HCT116 (cell line): ENCODE data around the gene MSI2. TPM values are rescaled to one million over a fixed set of nuclear protein-coding genes. Genes with fewer than 3 reads are reported as not detected.

ENCODE experiments used
- ATAC-seq: fragments of 200-7000 bp; cut with Tn5 transposase; 2 replicates; pipeline ENCODE4 v1.9.1; 2020; ENCODE audit warnings: mild to moderate bottlenecking, moderate library complexity
- BruUV-seq: library from RNA; stranded (reverse); fragments of 400-500 nt; replicated peaks from 2 replicates; lab custom pipeline; 2021; lab: Mats Ljungman, UMichigan
- CTCF ChIA-PET: fragments of 300-600 bp; sonication (Branson Sonifier 250); formaldehyde crosslinking; loops from one replicate; lab custom pipeline; 2021; ENCODE audit warnings: antibody characterized with exemption; lab: Charles Lee
- POLR2A ChIA-PET: fragments of 300-600, 350-600 bp; sonication (Branson Sonifier 250); formaldehyde crosslinking; loops from one replicate; lab custom pipeline; 2021; ENCODE audit warnings: antibody characterized with exemption; lab: Charles Lee
- RAD21 ChIA-PET, 2 experiments: fragments of 300-600 bp; sonication (Branson Sonifier 250); formaldehyde crosslinking; loops; one replicate each; lab custom pipeline; 2023; ENCODE audit warnings: low total read pairs in 2 of 2; ENCODE audit not compliant: uncharacterized antibody in 2 of 2, unreplicated experiment in 2 of 2, low non-redundant PET in 1 of 2; lab: Charles Lee
- DNase-seq: peaks from one replicate; pipeline ENCODE4 v3.0.0-alpha.2; 2010; ENCODE audit warnings: low read depth, low spot score
- H2AFZ ChIP-seq: fragments of 200-600 bp; shearing (Covaris generic), sonication (generic); 2 replicates; pipeline ENCODE4 v1.6.1; 2017; ENCODE audit warnings: low read depth, mixed run types, mixed read lengths, antibody characterized with exemption, low read length; ENCODE audit not compliant: poor library complexity, severe bottlenecking
- H3K27ac ChIP-seq: 2 replicates; pipeline ENCODE4 v1.5.1; 2012; ENCODE audit warnings: low read depth, low read length
- H3K27me3 ChIP-seq: fragments of 200-600 bp; sonication (generic); 2 replicates; pipeline ENCODE4 v1.6.1; 2016; ENCODE audit warnings: mixed run types, low read length, mixed read lengths; ENCODE audit not compliant: insufficient read depth
- H3K36me3 ChIP-seq, 2 experiments: fragments of 200-500 bp in 1 of 2; fragments of 200-600 bp in 1 of 2; sonication (Bioruptor generic) in 1 of 2; sonication (generic) in 1 of 2; 2 replicates each; pipeline versions ENCODE4 v1.5.1 to v1.6.1; 2014 to 2016; ENCODE audit warnings: low read length in 2 of 2, inconsistent platforms in 1 of 2, mixed read lengths in 1 of 2, mixed run types in 1 of 2; ENCODE audit not compliant: insufficient read depth in 2 of 2, control insufficient read depth in 1 of 2
- H3K4me1 ChIP-seq, 2 experiments: fragments of 200-600 bp in 1 of 2; sonication (generic) in 1 of 2; 2 replicates each; pipeline versions ENCODE4 v1.5.1 to v1.6.1; 2012 to 2017; ENCODE audit warnings: low read length in 2 of 2, inconsistent platforms in 1 of 2, mild to moderate bottlenecking in 1 of 2, mixed read lengths in 1 of 2, mixed run types in 1 of 2, moderate library complexity in 1 of 2; ENCODE audit not compliant: insufficient read depth in 2 of 2, control insufficient read depth in 1 of 2
- H3K4me2 ChIP-seq: fragments of 200-600 bp; sonication (generic); 2 replicates; pipeline ENCODE4 v1.6.1; 2017; ENCODE audit warnings: mixed run types, low read length, mixed read lengths
- H3K4me3 ChIP-seq, 2 experiments: fragments of 200-600 bp in 1 of 2; sonication (generic) in 1 of 2; replicated peaks in 1 of 2; 2 replicates each; pipeline ENCODE4 v1.5.1; 2011 to 2016; ENCODE audit warnings: low read length in 2 of 2, control low read depth in 1 of 2, low read depth in 1 of 2, mild to moderate bottlenecking in 1 of 2, mixed read lengths in 1 of 2, mixed run types in 1 of 2
- H3K79me2 ChIP-seq: fragments of 200-600 bp; sonication (generic); 2 replicates; pipeline ENCODE4 v1.6.1; 2017; ENCODE audit warnings: mild to moderate bottlenecking, mixed run types, low read length, moderate library complexity, mixed read lengths; ENCODE audit not compliant: insufficient read depth
- H3K9ac ChIP-seq: fragments of 200-600 bp; sonication (generic); 2 replicates; pipeline ENCODE4 v1.6.1; 2016; ENCODE audit warnings: low read length, mixed read lengths
- H3K9me2 ChIP-seq: fragments of 200-600 bp; sonication (generic), shearing (Covaris generic); 2 replicates; pipeline ENCODE4 v1.6.1; 2017; ENCODE audit warnings: mixed run types, mild to moderate bottlenecking, moderate library complexity; ENCODE audit not compliant: insufficient read depth
- H3K9me3 ChIP-seq, 2 experiments: fragments of 200-500 bp in 1 of 2; fragments of 200-600 bp in 1 of 2; sonication (Bioruptor generic) in 1 of 2; sonication (generic) in 1 of 2; 2 replicates each; pipeline ENCODE4 v1.6.1; 2014 to 2017; ENCODE audit warnings: low read length in 2 of 2, mixed read lengths in 2 of 2, inconsistent platforms in 1 of 2, low read depth in 1 of 2, mild to moderate bottlenecking in 1 of 2, mixed run types in 1 of 2, moderate library complexity in 1 of 2; ENCODE audit not compliant: control insufficient read depth in 1 of 2, insufficient read depth in 1 of 2
- H4K20me1 ChIP-seq: fragments of 200-600 bp; sonication (generic), shearing (Covaris generic); 2 replicates; pipeline ENCODE4 v1.6.1; 2017; ENCODE audit warnings: mixed run types, mild to moderate bottlenecking, moderate library complexity; ENCODE audit not compliant: insufficient read depth
- CEBPB ChIP-seq: IDR thresholded peaks from 2 replicates; pipeline ENCODE4 v1.6.1; 2012; ENCODE audit warnings: low read depth
- EZH2 ChIP-seq: fragments of 200-600 bp; sonication (generic); IDR thresholded peaks from 2 replicates; pipeline ENCODE4 v1.6.1; 2017; ENCODE audit warnings: antibody characterized with exemption, mixed run types
- EZH2phosphoT487 ChIP-seq: fragments of 200-600 bp; IDR thresholded peaks from 2 replicates; pipeline ENCODE4 v1.6.1; 2018; ENCODE audit warnings: antibody characterized with exemption, borderline replicate concordance
- FOSL1 ChIP-seq: IDR thresholded peaks from 2 replicates; pipeline ENCODE4 v1.6.1; 2012; ENCODE audit warnings: low read depth
- POLR2A ChIP-seq: IDR thresholded peaks from 2 replicates; pipeline ENCODE4 v1.7.0; 2011; ENCODE audit warnings: borderline replicate concordance; ENCODE audit not compliant: insufficient read depth, insufficient read length; ENCODE audit errors: extremely low read depth
- RAD21 ChIP-seq: IDR thresholded peaks from 2 replicates; pipeline ENCODE4 v1.6.1; 2012; ENCODE audit warnings: low read depth, mild to moderate bottlenecking
- SIN3A ChIP-seq: IDR thresholded peaks from 2 replicates; pipeline ENCODE4 v1.6.1; 2012; ENCODE audit warnings: low read depth
- ZBTB33 ChIP-seq: IDR thresholded peaks from 2 replicates; pipeline ENCODE4 v1.6.1; 2011; ENCODE audit warnings: mild to moderate bottlenecking, low read length, moderate library complexity; ENCODE audit not compliant: insufficient replicate concordance; ENCODE audit errors: extremely low read depth
- ZFX ChIP-seq: fragments of 450-650 bp; IDR thresholded peaks from 2 replicates; pipeline ENCODE4 v1.6.1; 2017
- ZNF274 ChIP-seq: fragments of 200-500 bp; sonication (Bioruptor generic); IDR thresholded peaks from 2 replicates; pipeline ENCODE4 v1.6.1; 2014; ENCODE audit warnings: mild to moderate bottlenecking, low read depth, low read length, inconsistent platforms
- intact Hi-C: fragments of 100-400 bp; cut with micrococcal nuclease; formaldehyde crosslinking; loops from 2 replicates; pipeline ENCODE4 v1.10.0; 2022
- total RNA-seq: library from RNA; stranded (reverse); gene quantifications from one replicate; pipeline ENCODE4 v1.2.1, GENCODE V29; 2021; ENCODE audit not compliant: unreplicated experiment
- TF ChIP-seq, protein P1 (sequence below): IDR thresholded peaks from 2 replicates; pipeline ENCODE4 v1.6.1; 2012

MSI2 gene
- total RNA-seq, 1 experiment from 2014 or later = 137 TPM

DNA sequence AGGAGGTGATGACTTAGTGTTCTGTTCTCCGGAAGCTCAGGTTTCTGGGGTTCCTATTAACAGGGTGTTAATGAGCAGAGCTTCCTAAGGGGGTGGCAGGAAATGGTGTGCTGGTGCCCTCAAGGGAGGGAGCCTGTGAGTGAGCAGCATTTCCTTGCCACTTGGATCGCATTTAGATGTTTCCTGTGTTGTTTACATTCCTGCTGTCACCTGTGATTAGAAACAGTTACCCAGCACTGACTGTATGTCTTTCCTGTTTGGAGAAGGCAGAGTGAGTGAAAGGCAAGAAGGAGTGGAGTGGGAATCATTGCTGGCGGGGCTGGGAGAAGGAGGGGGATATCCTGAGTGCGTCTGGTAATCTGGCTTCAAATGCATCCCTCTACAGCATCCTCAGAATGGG, 274.2 kb downstream of the MSI2 start:
- Histone ChIP-seq H3K4me2 (no peak overlapping the region), H3K27ac (no peak overlapping the region), H3K36me3 (no peaks in the 10 kb centered on the region), H3K79me2 (no peaks in the 10 kb centered on the region), H3K9me2 (no peaks in the 10 kb centered on the region), H2AFZ (no peak overlapping the region), H3K27me3 (no peaks in the 10 kb centered on the region), H3K9me3 (no peaks in the 10 kb centered on the region)
- CTCF ChIA-PET = no interaction called here
- RAD21 ChIA-PET = no interaction called here
- POLR2A ChIA-PET = no interaction called here
- TF ChIP-seq POLR2A = no peak
- TF ChIP-seq, all 23 proteins: peak for 0
- no TSS peak for BruUV-seq
- H3K4me3 ChIP-seq = no peak overlapping the region
- intact Hi-C loops = no loop called here
- no peak for DNase-seq
- no peak for ATAC-seq
- peaks cover 8 to 11% of the 10 kb centered on the region in 2 experiments for H3K4me1 ChIP-seq
- no peaks in the 10 kb centered on the region for H4K20me1 ChIP-seq
- no peak overlapping the region for H3K9ac ChIP-seq

- ATAC-seq = no peak
- ChIA-PET POLR2A (no interaction called here), RAD21 (no interaction called here), CTCF (no interaction called here)
- H3K27ac ChIP-seq = no peak overlapping the region
- no peak overlapping the region for H3K4me2 ChIP-seq
- no peaks in the 10 kb centered on the region for H3K9me3 ChIP-seq
- H3K36me3 ChIP-seq = no peaks in the 10 kb centered on the region
- BruUV-seq = no TSS peak
- no peaks in the 10 kb centered on the region for H3K9me2 ChIP-seq
- no peaks in the 10 kb centered on the region for H3K79me2 ChIP-seq
- peaks cover 8 to 11% of the 10 kb centered on the region in 2 experiments for H3K4me1 ChIP-seq
- no peaks in the 10 kb centered on the region for H4K20me1 ChIP-seq
- DNase-seq = no peak
- no peak overlapping the region for H3K9ac ChIP-seq
- TF ChIP-seq EZH2phosphoT487 = no peak
- no peak for TF ChIP-seq FOSL1
- TF ChIP-seq, protein P1, sequence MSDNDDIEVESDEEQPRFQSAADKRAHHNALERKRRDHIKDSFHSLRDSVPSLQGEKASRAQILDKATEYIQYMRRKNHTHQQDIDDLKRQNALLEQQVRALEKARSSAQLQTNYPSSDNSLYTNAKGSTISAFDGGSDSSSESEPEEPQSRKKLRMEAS = no peak
- no peak for TF ChIP-seq EZH2
- no peak for TF ChIP-seq SIN3A
- TF ChIP-seq RAD21 = no peak
- no peak for TF ChIP-seq ZNF274
- TF ChIP-seq CEBPB = no peak
- TF ChIP-seq ZBTB33 = no peak
- no peak for TF ChIP-seq ZFX
- H3K4me3 ChIP-seq = no peak overlapping the region
- no peaks in the 10 kb centered on the region for H3K27me3 ChIP-seq
- no peak overlapping the region for H2AFZ ChIP-seq
- intact Hi-C loops = no loop called here
Observed at GRCh38 chr17:57531078-57531477, 274.8 kb downstream of the MSI2 start.
